Mesenchymal stem cell (in vitro differentiated cells and primary cell): Measurements from ENCODE around the gene PMAIP1.

Source experiments
- DNase-seq: peaks from one replicate; pipeline ENCODE4 v3.0.0-alpha.2; 2013
- H2AFZ ChIP-seq: one replicate; pipeline ENCODE4 v1.6.1; 2013; ENCODE audit warnings: low read depth, mild to moderate bottlenecking, control low read depth, inconsistent platforms, low read length, moderate library complexity
- H2AK5ac ChIP-seq: 2 replicates; pipeline ENCODE4 v1.6.1; 2013; ENCODE audit warnings: low read length, moderate library complexity, mild to moderate bottlenecking, inconsistent platforms; ENCODE audit not compliant: severe bottlenecking
- H2BK120ac ChIP-seq: one replicate; pipeline ENCODE4 v1.6.1; 2013; ENCODE audit warnings: low read depth, mild to moderate bottlenecking, inconsistent platforms, low read length, moderate library complexity
- H2BK12ac ChIP-seq, 2 experiments: one replicate each; pipeline ENCODE4 v1.6.1; 2013; ENCODE audit warnings: inconsistent platforms in 2 of 2, low read length in 2 of 2, mild to moderate bottlenecking in 2 of 2, moderate library complexity in 2 of 2, control low read depth in 1 of 2
- H2BK15ac ChIP-seq: one replicate; pipeline ENCODE4 v1.6.1; 2013; ENCODE audit warnings: mild to moderate bottlenecking, low read depth, inconsistent platforms; ENCODE audit not compliant: poor library complexity, severe bottlenecking
- H2BK5ac ChIP-seq: 2 replicates; pipeline ENCODE4 v1.6.1; 2013; ENCODE audit warnings: low read depth, mild to moderate bottlenecking, low read length, control low read depth, inconsistent platforms; ENCODE audit not compliant: poor library complexity, severe bottlenecking
- H3K14ac ChIP-seq, 2 experiments: one replicate each; pipeline ENCODE4 v1.6.1; 2013; ENCODE audit warnings: inconsistent platforms in 2 of 2, low read length in 2 of 2, control low read depth in 1 of 2, mild to moderate bottlenecking in 1 of 2, moderate library complexity in 1 of 2
- H3K18ac ChIP-seq, 2 experiments: one replicate each; pipeline ENCODE4 v1.6.1; 2013; ENCODE audit warnings: inconsistent platforms in 2 of 2, low read length in 2 of 2, control low read depth in 1 of 2, low read depth in 1 of 2, mild to moderate bottlenecking in 1 of 2
- H3K23ac ChIP-seq, 2 experiments: one replicate each; pipeline ENCODE4 v1.6.1; 2013; ENCODE audit warnings: inconsistent platforms in 2 of 2, low read length in 2 of 2, mild to moderate bottlenecking in 2 of 2, moderate library complexity in 2 of 2, control low read depth in 1 of 2
- H3K27ac ChIP-seq: 2 replicates; pipeline ENCODE4 v1.5.1; 2013; ENCODE audit warnings: mild to moderate bottlenecking, moderate library complexity, low read length, control low read depth, inconsistent platforms; ENCODE audit not compliant: poor library complexity, severe bottlenecking
- H3K27me3 ChIP-seq, 2 experiments: 2 replicates each; pipeline versions ENCODE4 v1.6.1 to v1.7.0; 2013; ENCODE audit warnings: low read length in 2 of 2, mild to moderate bottlenecking in 2 of 2, moderate library complexity in 2 of 2, control low read depth in 1 of 2, inconsistent platforms in 1 of 2; ENCODE audit not compliant: control insufficient read depth in 1 of 2, insufficient read depth in 1 of 2
- H3K36me3 ChIP-seq, 2 experiments: 2 replicates each; pipeline versions ENCODE4 v1.6.1 to v1.7.0; 2013; ENCODE audit warnings: low read length in 2 of 2, control low read depth in 1 of 2, inconsistent platforms in 1 of 2, low read depth in 1 of 2, mild to moderate bottlenecking in 1 of 2; ENCODE audit not compliant: insufficient read depth in 2 of 2, control insufficient read depth in 1 of 2
- H3K4ac ChIP-seq, 2 experiments: one replicate each; pipeline ENCODE4 v1.6.1; 2013; ENCODE audit warnings: inconsistent platforms in 2 of 2, low read length in 2 of 2, mild to moderate bottlenecking in 2 of 2, moderate library complexity in 2 of 2, control low read depth in 1 of 2, low read depth in 1 of 2
- H3K4me1 ChIP-seq: 2 replicates; pipeline ENCODE4 v1.6.1; 2013; ENCODE audit warnings: low read depth, low read length, control low read depth; ENCODE audit not compliant: control insufficient read depth, insufficient read depth
- H3K4me2 ChIP-seq: 2 replicates; pipeline ENCODE4 v1.6.1; 2013; ENCODE audit warnings: low read length, mild to moderate bottlenecking, inconsistent platforms; ENCODE audit not compliant: poor library complexity, severe bottlenecking
- H3K4me3 ChIP-seq, 2 experiments: 2 replicates each; pipeline versions ENCODE4 v1.5.1 to v1.7.0; 2013; ENCODE audit warnings: low read length in 2 of 2, mild to moderate bottlenecking in 2 of 2, control low read depth in 1 of 2, low read depth in 1 of 2; ENCODE audit not compliant: insufficient read depth in 1 of 2
- H3K79me1 ChIP-seq: replicated peaks from 2 replicates; pipeline ENCODE4 v1.6.1; 2013; ENCODE audit warnings: mild to moderate bottlenecking, control low read depth, low read length, inconsistent platforms; ENCODE audit not compliant: poor library complexity, severe bottlenecking
- H3K9ac ChIP-seq: 2 replicates; pipeline ENCODE4 v1.7.0; 2013; ENCODE audit warnings: mild to moderate bottlenecking, low read length, moderate library complexity
- H3K9me3 ChIP-seq: 2 replicates; pipeline ENCODE4 v1.7.0; 2013; ENCODE audit warnings: mild to moderate bottlenecking, low read length; ENCODE audit not compliant: control insufficient read depth
- H4K8ac ChIP-seq: one replicate; pipeline ENCODE4 v1.6.1; 2013; ENCODE audit warnings: inconsistent platforms, mild to moderate bottlenecking, low read length, moderate library complexity
- H4K91ac ChIP-seq: one replicate; pipeline ENCODE4 v1.6.1; 2013; ENCODE audit warnings: mild to moderate bottlenecking, low read length, inconsistent platforms
- WGBS: methylation state at CpG from one replicate; pipeline ENCODE4 v1.1.7; 2013; ENCODE audit warnings: mixed read lengths; 5-methylcytosine and 5-hydroxymethylcytosine counted together

PMAIP1 gene

GRCh38 chr18:59873641-59874040 is 26.2 kb upstream of the PMAIP1 start:
- no peaks in the 10 kb centered on the region for H3K36me3 ChIP-seq
- H3K4me1 ChIP-seq, result peaks cover 7% of the 10 kb centered on the region
- 40% methylated on average over 1 of the region's 2 CpGs for WGBS
- peak overlapping the region; percentile 22 for H3K9ac ChIP-seq
- no peaks in the 10 kb centered on the region for H3K9me3 ChIP-seq
- peak overlapping the region; percentile 73 for H2BK120ac ChIP-seq
- no peak overlapping the region for H2AK5ac ChIP-seq
- H3K23ac ChIP-seq, result no peak overlapping the region
- H3K27ac ChIP-seq, result peak overlapping the region; percentile 61
- no peaks in the 10 kb centered on the region for H3K79me1 ChIP-seq
- no peak overlapping the region for H3K14ac ChIP-seq
- H3K4me2 ChIP-seq, result no peak overlapping the region
- no peak overlapping the region for H3K4ac ChIP-seq
- no peaks in the 10 kb centered on the region for H3K27me3 ChIP-seq
- no peak overlapping the region for H2BK15ac ChIP-seq
- H2BK5ac ChIP-seq, result peak overlapping the region; percentile 66
- H3K4me3 ChIP-seq, result no peak overlapping the region
- peak overlapping the region; percentile 75 for H4K91ac ChIP-seq
- no peak overlapping the region for H2AFZ ChIP-seq
- peak overlapping the region; percentile 12 for H4K8ac ChIP-seq
- H2BK12ac ChIP-seq, result peak overlapping the region in 1 of 2 experiments; percentile 97
- H3K18ac ChIP-seq, result peak overlapping the region in 1 of 2 experiments; percentile 64
- peak; percentile 33 for DNase-seq

- Histone ChIP-seq H3K9ac (peak overlapping the region; percentile 22), H4K8ac (no peak overlapping the region), H3K27me3 (no peaks in the 10 kb centered on the region), H2BK5ac (no peak overlapping the region), H2BK12ac (no peak overlapping the region), H3K14ac (no peak overlapping the region), H3K23ac (no peak overlapping the region), H3K4ac (no peak overlapping the region), H2BK15ac (no peak overlapping the region), H3K18ac (peak overlapping the region in 1 of 2 experiments; percentile 52), H2AFZ (no peak overlapping the region), H3K9me3 (no peaks in the 10 kb centered on the region), H3K4me2 (no peak overlapping the region), H3K36me3 (no peaks in the 10 kb centered on the region), H4K91ac (no peak overlapping the region), H3K4me3 (no peak overlapping the region), H2AK5ac (no peak overlapping the region), H3K4me1 (peaks cover 7% of the 10 kb centered on the region), H3K79me1 (no peaks in the 10 kb centered on the region), H2BK120ac (no peak overlapping the region), H3K27ac (peak overlapping the region; percentile 28)
- WGBS, result 0% methylated on average over 6 of the region's 7 CpGs
- DNase-seq, result peak; percentile 93
These were observed 25.6 kb upstream of the PMAIP1 start for GRCh38 chr18:59874166-59874565.

- Histone ChIP-seq H2AFZ (no peak overlapping the region), H3K9ac (no peak overlapping the region), H3K23ac (no peak overlapping the region), H3K4me1 (peaks cover 8% of the 10 kb centered on the region), H3K4me2 (no peak overlapping the region), H2AK5ac (no peak overlapping the region), H2BK15ac (no peak overlapping the region), H2BK12ac (no peak overlapping the region), H3K9me3 (no peaks in the 10 kb centered on the region), H3K4me3 (no peak overlapping the region), H3K18ac (no peak overlapping the region), H2BK5ac (no peak overlapping the region), H3K27ac (no peak overlapping the region), H4K8ac (no peak overlapping the region), H3K27me3 (no peaks in the 10 kb centered on the region), H2BK120ac (no peak overlapping the region), H4K91ac (no peak overlapping the region), H3K4ac (no peak overlapping the region), H3K36me3 (no peaks in the 10 kb centered on the region), H3K14ac (no peak overlapping the region), H3K79me1 (no peaks in the 10 kb centered on the region)
- WGBS, result 100% methylated on average over 2 of the region's 3 CpGs
- no peak for DNase-seq
These were observed 23.5 kb upstream of the PMAIP1 start for GRCh38 chr18:59876310-59876626.

- peak; percentile 51 for DNase-seq
- WGBS, result 100% methylated on average over 1 of the region's 1 CpG
- no peak overlapping the region for H2BK12ac ChIP-seq
These were observed 22.4 kb upstream of the PMAIP1 start for GRCh38 chr18:59877361-59877760.

More at GRCh38 chr18:59877361-59877760, 22.4 kb upstream of the PMAIP1 start:
- Histone ChIP-seq H2BK15ac (no peak overlapping the region), H3K4ac (no peak overlapping the region), H3K4me2 (no peak overlapping the region), H4K8ac (no peak overlapping the region), H3K79me1 (no peaks in the 10 kb centered on the region), H3K27ac (no peak overlapping the region), H3K23ac (no peak overlapping the region), H3K14ac (no peak overlapping the region), H2BK120ac (no peak overlapping the region), H3K36me3 (no peaks in the 10 kb centered on the region), H2AFZ (no peak overlapping the region), H3K4me1 (peaks cover 9% of the 10 kb centered on the region), H2AK5ac (no peak overlapping the region), H3K27me3 (no peaks in the 10 kb centered on the region), H4K91ac (no peak overlapping the region), H3K9me3 (no peaks in the 10 kb centered on the region), H2BK5ac (no peak overlapping the region), H3K4me3 (no peak overlapping the region), H3K18ac (no peak overlapping the region), H3K9ac (no peak overlapping the region)
